Measurements from ENCODE around the gene FASTKD1. TPM values are rescaled to one million over a fixed set of nuclear protein-coding genes. Genes with fewer than 3 reads are reported as not detected.
"Not testable (repeated sequence)": the region's sequence is repeated elsewhere in the genome, so short reads cannot be mapped to it uniquely, and the experiment has no call there.

FASTKD1 gene
- polyA plus RNA-seq, 1 of the 3 experiments (the other 2 are of a cell fraction): 8.7 TPM

DNA sequence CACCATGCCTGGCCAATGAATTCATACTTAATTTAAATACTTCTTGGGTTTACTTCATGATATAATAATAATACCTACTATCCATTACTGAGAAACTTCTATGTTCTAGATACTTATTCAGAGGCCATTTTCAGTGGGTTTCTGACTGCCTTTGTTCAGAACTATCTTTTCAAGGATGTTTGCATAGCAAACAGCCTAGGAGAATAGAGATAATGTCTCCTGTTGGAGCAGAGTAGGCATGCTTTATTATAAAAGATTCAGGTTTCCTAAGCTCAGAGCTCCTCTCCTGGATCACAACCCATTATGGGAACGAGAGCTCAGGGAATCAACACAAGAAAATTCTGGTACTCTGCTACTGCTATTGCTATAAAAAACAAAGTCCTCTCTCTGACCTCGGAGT is 11.1 kb downstream of the FASTKD1 start:
- Histone ChIP-seq H3K4me3 (ENCODE audit: low read depth in 2 of 2, low read length in 1 of 2) (no peak overlapping the region), H3F3A (replicated peaks; ENCODE audit: insufficient read depth) (peaks cover 8% of the 10 kb centered on the region), H3K9me2 (no peaks in the 10 kb centered on the region), H3K27me3 (ENCODE audit: insufficient read depth) (no peaks in the 10 kb centered on the region), H2AFZ (ENCODE audit: low read depth) (no peak overlapping the region), H3K27ac (ENCODE audit: low read depth in 2 of 2, low read length in 1 of 2) (no peak overlapping the region), H3K79me2 (ENCODE audit: insufficient read depth) (peaks cover 9% of the 10 kb centered on the region; the same call in 1 of the 2 replicates), H3K9ac (no peak overlapping the region), H3K9me3 (peaks cover 6% of the 10 kb centered on the region; the same call in 1 of the 2 replicates), H4K20me1 (ENCODE audit: insufficient read depth) (no peaks in the 10 kb centered on the region), H3K36me3 (replicated peaks in 1 of 2; ENCODE audit: control insufficient read depth in 1 of 2, insufficient read depth in 2 of 2, low read length in 1 of 2) (peaks cover 16 to 26% of the 10 kb centered on the region in 2 experiments), H3K4me2 (no peak overlapping the region), H3K4me1 (ENCODE audit: control insufficient read depth in 1 of 2, insufficient read depth in 2 of 2, low read depth in 1 of 2, low read length in 1 of 2) (no peaks in the 10 kb centered on the region)
- no peak for DNase-seq
- TF ChIP-seq, protein P1, sequence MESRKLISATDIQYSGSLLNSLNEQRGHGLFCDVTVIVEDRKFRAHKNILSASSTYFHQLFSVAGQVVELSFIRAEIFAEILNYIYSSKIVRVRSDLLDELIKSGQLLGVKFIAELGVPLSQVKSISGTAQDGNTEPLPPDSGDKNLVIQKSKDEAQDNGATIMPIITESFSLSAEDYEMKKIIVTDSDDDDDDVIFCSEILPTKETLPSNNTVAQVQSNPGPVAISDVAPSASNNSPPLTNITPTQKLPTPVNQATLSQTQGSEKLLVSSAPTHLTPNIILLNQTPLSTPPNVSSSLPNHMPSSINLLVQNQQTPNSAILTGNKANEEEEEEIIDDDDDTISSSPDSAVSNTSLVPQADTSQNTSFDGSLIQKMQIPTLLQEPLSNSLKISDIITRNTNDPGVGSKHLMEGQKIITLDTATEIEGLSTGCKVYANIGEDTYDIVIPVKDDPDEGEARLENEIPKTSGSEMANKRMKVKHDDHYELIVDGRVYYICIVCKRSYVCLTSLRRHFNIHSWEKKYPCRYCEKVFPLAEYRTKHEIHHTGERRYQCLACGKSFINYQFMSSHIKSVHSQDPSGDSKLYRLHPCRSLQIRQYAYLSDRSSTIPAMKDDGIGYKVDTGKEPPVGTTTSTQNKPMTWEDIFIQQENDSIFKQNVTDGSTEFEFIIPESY (IDR thresholded peaks at IDR 0.05; ENCODE audit: borderline replicate concordance, low read depth): no peak
- TF ChIP-seq RFX5 (IDR thresholded peaks at IDR 0.05; ENCODE audit: low read length): no peak
- ChIA-PET POLR2A (no interaction called here), CTCF (interaction anchor here (0.6 to 1.1 kb wide), 2 partner anchors 39 to 187 kb away, joined by 3 read pairs; no protein-coding TSS in a partner anchor)
- WGBS (ENCODE audit: low lambda C conversion rate): 100% methylated on average over 2 of the region's 2 CpGs

DNA sequence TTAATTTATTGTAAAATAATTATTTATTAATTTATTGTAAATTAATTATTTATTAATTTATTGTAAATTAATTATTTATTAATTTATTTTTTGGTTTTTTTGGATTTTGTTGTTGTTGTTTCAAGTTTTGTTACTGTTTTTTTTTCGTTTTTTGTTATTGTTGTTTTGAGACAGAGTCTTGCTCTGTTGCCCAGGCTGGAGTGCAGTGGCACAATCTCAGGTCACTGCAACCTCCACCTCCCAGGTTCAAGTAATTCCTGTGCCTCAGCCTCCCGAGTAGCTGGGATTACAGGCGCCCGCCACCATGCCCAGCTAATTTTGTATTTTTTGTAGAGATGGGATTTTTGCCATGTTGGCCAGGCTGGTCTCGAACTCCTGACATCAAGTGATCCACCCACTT is 11.6 kb downstream of the FASTKD1 start:
- WGBS (ENCODE audit: low lambda C conversion rate): 80% methylated on average over 5 of the region's 5 CpGs
- H3K4me2 ChIP-seq; POLR2A ChIA-PET; H3K9me3 ChIP-seq; H4K20me1 ChIP-seq (ENCODE audit: insufficient read depth); H3K27ac ChIP-seq (ENCODE audit: low read depth in 2 of 2, low read length in 1 of 2); H3K79me2 ChIP-seq (ENCODE audit: insufficient read depth); H3K27me3 ChIP-seq (ENCODE audit: insufficient read depth); H3K9ac ChIP-seq; H3K4me3 ChIP-seq (ENCODE audit: low read depth in 2 of 2, low read length in 1 of 2); H3K4me1 ChIP-seq (ENCODE audit: control insufficient read depth in 1 of 2, insufficient read depth in 2 of 2, low read depth in 1 of 2, low read length in 1 of 2); H3F3A ChIP-seq (replicated peaks; ENCODE audit: insufficient read depth); H3K9me2 ChIP-seq; DNase-seq; H2AFZ ChIP-seq (ENCODE audit: low read depth): not testable (repeated sequence)
- peaks cover 14 to 25% of the 10 kb centered on the region in 2 experiments for H3K36me3 ChIP-seq (replicated peaks in 1 of 2; ENCODE audit: control insufficient read depth in 1 of 2, insufficient read depth in 2 of 2, low read length in 1 of 2)
- CTCF ChIA-PET: interaction anchor here (1.1 kb wide), 1 partner anchor 187 kb away, joined by 3 read pairs; no protein-coding TSS in a partner anchor

DNA sequence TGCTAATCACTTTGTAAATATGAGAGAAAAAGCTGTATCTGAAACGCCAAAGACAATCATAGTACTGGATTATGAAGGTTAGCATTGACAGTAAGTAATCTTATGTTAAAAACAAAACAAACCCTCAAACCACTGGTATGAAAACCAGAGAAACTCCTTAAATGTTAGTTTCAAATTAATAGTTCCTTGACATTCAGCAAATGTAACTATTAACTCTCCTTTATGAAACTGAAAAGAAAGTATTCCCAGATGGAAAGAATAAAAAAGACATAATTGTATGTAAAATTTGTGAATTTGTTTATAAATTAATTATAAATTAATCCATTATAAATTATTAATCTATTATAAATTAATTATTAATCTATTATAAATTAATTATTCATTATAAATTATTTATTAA is 12.3 kb downstream of the FASTKD1 start:
- DNase-seq: no peak
- Histone ChIP-seq H4K20me1 (ENCODE audit: insufficient read depth) (no peaks in the 10 kb centered on the region), H3K9me2 (no peaks in the 10 kb centered on the region), H3K79me2 (ENCODE audit: insufficient read depth) (peaks cover 9% of the 10 kb centered on the region; the same call in 1 of the 2 replicates), H3K27me3 (ENCODE audit: insufficient read depth) (no peaks in the 10 kb centered on the region), H3K4me1 (ENCODE audit: control insufficient read depth in 1 of 2, insufficient read depth in 2 of 2, low read depth in 1 of 2, low read length in 1 of 2) (no peaks in the 10 kb centered on the region), H3K4me2 (no peak overlapping the region), H3F3A (replicated peaks; ENCODE audit: insufficient read depth) (peaks cover 8% of the 10 kb centered on the region), H3K36me3 (replicated peaks in 1 of 2; ENCODE audit: control insufficient read depth in 1 of 2, insufficient read depth in 2 of 2, low read length in 1 of 2) (peaks cover 14 to 27% of the 10 kb centered on the region in 2 experiments), H3K9ac (no peak overlapping the region), H2AFZ (ENCODE audit: low read depth) (no peak overlapping the region), H3K9me3 (peaks cover 6% of the 10 kb centered on the region; the same call in 1 of the 2 replicates), H3K4me3 (ENCODE audit: low read depth in 2 of 2, low read length in 1 of 2) (no peak overlapping the region), H3K27ac (ENCODE audit: low read depth in 2 of 2, low read length in 1 of 2) (no peak overlapping the region)
- TF ChIP-seq TEAD4 (IDR thresholded peaks at IDR 0.05; ENCODE audit: borderline replicate concordance, insufficient read depth): no peak
- no peak for TF ChIP-seq TCF12 (IDR thresholded peaks at IDR 0.05)
- TF ChIP-seq EP300 (IDR thresholded peaks at IDR 0.05; ENCODE audit: borderline replicate concordance in 1 of 2, low read depth in 1 of 2, low read length in 1 of 2): no peak
- TF ChIP-seq MXI1 (IDR thresholded peaks at IDR 0.05; ENCODE audit: low read depth, low read length): no peak
- no peak for TF ChIP-seq YY1 (IDR thresholded peaks at IDR 0.05; ENCODE audit: low read depth)
- ChIA-PET CTCF (no interaction called here), POLR2A (no interaction called here)
- WGBS (ENCODE audit: low lambda C conversion rate): 89% methylated on average over 1 of the region's 1 CpG

All from SK-N-SH (cell line).